ENCODE measurements around the gene LPXN. TPM values are rescaled to one million over a fixed set of nuclear protein-coding genes. Genes with fewer than 3 reads are reported as not detected.
A peak's percentile ranks its signal among the peaks of the same experiment; 100 is the strongest.

Gene LPXN
- polyA plus RNA-seq, 2 of the 4 experiments (the other 2 are of a cell fraction), result 2.5 to 6.6 TPM

DNA sequence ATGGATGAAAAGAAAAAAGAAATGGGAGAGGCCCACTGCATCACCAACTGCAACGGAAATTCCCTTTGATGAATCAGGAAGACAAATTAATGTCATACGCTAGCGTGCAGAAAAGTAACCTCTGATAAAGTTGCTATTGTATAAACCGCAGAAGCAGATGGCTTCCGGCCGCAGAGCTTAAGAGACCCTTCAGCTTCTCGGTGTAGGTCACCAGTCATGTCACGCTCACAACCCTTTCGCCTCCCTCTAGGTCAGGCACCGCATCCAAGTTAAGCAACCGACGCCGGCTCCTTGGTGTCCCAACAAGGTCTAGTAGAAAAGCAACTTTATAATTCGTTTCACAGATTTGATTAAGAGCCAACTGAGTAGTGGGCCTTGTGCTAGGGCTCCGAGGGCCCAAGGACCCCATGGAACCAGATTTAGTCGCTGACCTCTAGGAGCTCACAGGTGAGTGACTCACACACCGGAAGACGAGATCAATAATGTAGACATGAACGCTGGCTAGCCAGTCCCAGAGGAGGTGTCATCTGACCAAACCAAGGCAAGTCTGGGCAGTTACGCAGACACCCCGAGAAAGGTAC, 2.0 kb upstream of the LPXN start:
- FAIRE-seq, result no peak
- ChIA-PET CTCF (interaction anchor here (1.0 to 2.5 kb wide), 7 partner anchors 8 to 778 kb away, joined by 3 to 6 read pairs (median 4); no protein-coding TSS in a partner anchor), POLR2A (interaction anchor here (0.6 to 2.0 kb wide), 3 partner anchors 14 to 52 kb away, joined by 3 to 4 read pairs (median 4); no protein-coding TSS in a partner anchor)
- WGBS (ENCODE audit: missing lambda C conversion rate), result under 1% methylated on average over 20 of the region's 21 CpGs
- Histone ChIP-seq H3K4me3 (peak overlapping the region; percentile 98), H3K4me2 (peak overlapping the region; percentile 87), H3K9me3 (no peaks in the 10 kb centered on the region), H3K27ac (peak overlapping the region; percentile 98 to 100), H3K4me1 (peaks cover 64% of the 10 kb centered on the region)
- no peak for DNase-seq (ENCODE audit: low read depth in 1 of 2, low spot score in 1 of 2)
- TF ChIP-seq POLR2A (IDR thresholded peaks at IDR 0.05; ENCODE audit: low read length) (peak; percentile 70), CHD2 (IDR thresholded peaks at IDR 0.05; ENCODE audit: low read length, partially characterized antibody) (no peak), CBX8 (IDR thresholded peaks at IDR 0.05) (no peak), FOSL2 (IDR thresholded peaks at IDR 0.05) (peak; percentile 55), FOSL2 (CRISPR knock-in tag; IDR thresholded peaks at IDR 0.05) (peak; percentile 86), BHLHE40 (IDR thresholded peaks at IDR 0.05; ENCODE audit: low read depth, low read length) (no peak), POLR2AphosphoS2 (conservative IDR thresholded peaks at IDR 0.05; ENCODE audit: low read length) (no peak), SREBF2 (IDR thresholded peaks at IDR 0.05) (no peak), ESRRA (IDR thresholded peaks at IDR 0.05; ENCODE audit: borderline replicate concordance, low read length) (no peak), HOXB5 (CRISPR knock-in tag; IDR thresholded peaks at IDR 0.05) (no peak), USF2 (IDR thresholded peaks at IDR 0.05) (peak; percentile 61), PHF8 (IDR thresholded peaks at IDR 0.05; ENCODE audit: borderline replicate concordance, low read depth) (peak; percentile 74), MAFK (IDR thresholded peaks at IDR 0.05; ENCODE audit: partially characterized antibody) (no peak), CEBPB (IDR thresholded peaks at IDR 0.05) (0 out of 4 replicates have a peak, but pooled peaks of 1 of the 2 experiments have one; percentile 20), ZNF302 (CRISPR knock-in tag; IDR thresholded peaks at IDR 0.05) (no peak)
- TF ChIP-seq, protein P1, sequence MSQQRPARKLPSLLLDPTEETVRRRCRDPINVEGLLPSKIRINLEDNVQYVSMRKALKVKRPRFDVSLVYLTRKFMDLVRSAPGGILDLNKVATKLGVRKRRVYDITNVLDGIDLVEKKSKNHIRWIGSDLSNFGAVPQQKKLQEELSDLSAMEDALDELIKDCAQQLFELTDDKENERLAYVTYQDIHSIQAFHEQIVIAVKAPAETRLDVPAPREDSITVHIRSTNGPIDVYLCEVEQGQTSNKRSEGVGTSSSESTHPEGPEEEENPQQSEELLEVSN (IDR thresholded peaks at IDR 0.05; ENCODE audit: borderline replicate concordance, low read depth), result no peak
- TF ChIP-seq, protein P2, sequence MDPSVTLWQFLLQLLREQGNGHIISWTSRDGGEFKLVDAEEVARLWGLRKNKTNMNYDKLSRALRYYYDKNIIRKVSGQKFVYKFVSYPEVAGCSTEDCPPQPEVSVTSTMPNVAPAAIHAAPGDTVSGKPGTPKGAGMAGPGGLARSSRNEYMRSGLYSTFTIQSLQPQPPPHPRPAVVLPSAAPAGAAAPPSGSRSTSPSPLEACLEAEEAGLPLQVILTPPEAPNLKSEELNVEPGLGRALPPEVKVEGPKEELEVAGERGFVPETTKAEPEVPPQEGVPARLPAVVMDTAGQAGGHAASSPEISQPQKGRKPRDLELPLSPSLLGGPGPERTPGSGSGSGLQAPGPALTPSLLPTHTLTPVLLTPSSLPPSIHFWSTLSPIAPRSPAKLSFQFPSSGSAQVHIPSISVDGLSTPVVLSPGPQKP (IDR thresholded peaks at IDR 0.05; ENCODE audit: low read depth, low read length), result no peak
- ATAC-seq, result peak; percentile 5 to 67

DNA sequence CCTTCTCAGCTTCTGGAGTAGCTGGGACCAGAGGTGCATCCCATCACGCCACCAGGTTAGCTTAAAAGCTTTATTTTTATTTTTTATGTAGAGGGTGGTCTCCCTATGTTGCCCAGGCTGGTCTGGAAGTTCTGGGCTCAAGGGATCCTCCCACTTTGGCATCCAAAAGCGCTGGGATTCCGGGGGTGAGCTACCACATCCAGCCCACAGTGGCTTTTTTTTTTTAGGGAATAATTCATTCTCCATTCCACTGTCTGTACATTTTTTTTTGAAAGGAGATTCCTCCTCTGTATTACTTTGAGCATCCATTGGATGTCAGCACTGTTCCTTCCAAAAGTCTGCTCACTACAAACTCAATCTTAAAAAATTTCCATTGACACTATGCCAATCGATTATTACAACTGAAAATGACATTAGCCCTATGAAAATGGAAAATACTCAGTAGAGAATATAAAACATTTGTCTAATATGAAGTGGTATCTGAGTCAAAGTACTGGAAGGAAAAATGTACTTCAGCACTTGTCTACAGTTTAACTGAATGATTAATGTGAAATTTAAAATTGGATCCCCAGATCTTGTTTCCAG, 1.3 kb upstream of the LPXN start:
- Histone ChIP-seq H3K4me1 (peaks cover 59% of the 10 kb centered on the region), H3K27ac (peak overlapping the region; percentile 98 to 100), H3K4me2 (peak overlapping the region; percentile 87), H3K4me3 (peak overlapping the region; percentile 98), H3K9me3 (no peaks in the 10 kb centered on the region)
- 30% methylated on average over 4 of the region's 4 CpGs for WGBS (ENCODE audit: missing lambda C conversion rate)
- ChIA-PET CTCF (interaction anchor here (0.6 to 2.5 kb wide), 15 partner anchors 9 to 777 kb away, joined by 3 to 6 read pairs (median 4); no protein-coding TSS in a partner anchor), POLR2A (interaction anchor here (0.9 to 2.0 kb wide), 2 partner anchors 14 to 53 kb away, joined by 3 to 4 read pairs; no protein-coding TSS in a partner anchor)
- ATAC-seq (no peak), FAIRE-seq (no peak), DNase-seq (ENCODE audit: low read depth in 1 of 2, low spot score in 1 of 2) (peak in 1 of 2 experiments; percentile 23)
- TF ChIP-seq KDM1A (IDR thresholded peaks at IDR 0.05; ENCODE audit: low read depth) (no peak), SMC3 (IDR thresholded peaks at IDR 0.05) (peak; percentile 32; the same call in 1 of the 3 replicates), HOXB13 (CRISPR knock-in tag; IDR thresholded peaks at IDR 0.05; ENCODE audit: low read depth) (no peak), POLR2AphosphoS2 (conservative IDR thresholded peaks at IDR 0.05; ENCODE audit: low read length) (no peak), PHF8 (IDR thresholded peaks at IDR 0.05; ENCODE audit: borderline replicate concordance, low read depth) (no peak), CBX2 (IDR thresholded peaks at IDR 0.05; ENCODE audit: borderline replicate concordance, low read depth) (no peak), JUN (IDR thresholded peaks at IDR 0.05) (no peak), EHF (CRISPR knock-in tag; IDR thresholded peaks at IDR 0.05) (no peak), MAZ (IDR thresholded peaks at IDR 0.05; ENCODE audit: borderline replicate concordance, low read depth, low read length) (no peak), GATA3 (IDR thresholded peaks at IDR 0.05; ENCODE audit: borderline replicate concordance) (no peak), RNF2 (IDR thresholded peaks at IDR 0.05; ENCODE audit: borderline replicate concordance, low read depth) (no peak), USF2 (IDR thresholded peaks at IDR 0.05) (no peak), HDAC2 (IDR thresholded peaks at IDR 0.05) (no peak), TP53 (CRISPR knock-in tag; IDR thresholded peaks at IDR 0.05) (no peak)
- TF ChIP-seq, protein P1 (IDR thresholded peaks at IDR 0.05; ENCODE audit: borderline replicate concordance, low read depth), result no peak
- TF ChIP-seq, protein P3, sequence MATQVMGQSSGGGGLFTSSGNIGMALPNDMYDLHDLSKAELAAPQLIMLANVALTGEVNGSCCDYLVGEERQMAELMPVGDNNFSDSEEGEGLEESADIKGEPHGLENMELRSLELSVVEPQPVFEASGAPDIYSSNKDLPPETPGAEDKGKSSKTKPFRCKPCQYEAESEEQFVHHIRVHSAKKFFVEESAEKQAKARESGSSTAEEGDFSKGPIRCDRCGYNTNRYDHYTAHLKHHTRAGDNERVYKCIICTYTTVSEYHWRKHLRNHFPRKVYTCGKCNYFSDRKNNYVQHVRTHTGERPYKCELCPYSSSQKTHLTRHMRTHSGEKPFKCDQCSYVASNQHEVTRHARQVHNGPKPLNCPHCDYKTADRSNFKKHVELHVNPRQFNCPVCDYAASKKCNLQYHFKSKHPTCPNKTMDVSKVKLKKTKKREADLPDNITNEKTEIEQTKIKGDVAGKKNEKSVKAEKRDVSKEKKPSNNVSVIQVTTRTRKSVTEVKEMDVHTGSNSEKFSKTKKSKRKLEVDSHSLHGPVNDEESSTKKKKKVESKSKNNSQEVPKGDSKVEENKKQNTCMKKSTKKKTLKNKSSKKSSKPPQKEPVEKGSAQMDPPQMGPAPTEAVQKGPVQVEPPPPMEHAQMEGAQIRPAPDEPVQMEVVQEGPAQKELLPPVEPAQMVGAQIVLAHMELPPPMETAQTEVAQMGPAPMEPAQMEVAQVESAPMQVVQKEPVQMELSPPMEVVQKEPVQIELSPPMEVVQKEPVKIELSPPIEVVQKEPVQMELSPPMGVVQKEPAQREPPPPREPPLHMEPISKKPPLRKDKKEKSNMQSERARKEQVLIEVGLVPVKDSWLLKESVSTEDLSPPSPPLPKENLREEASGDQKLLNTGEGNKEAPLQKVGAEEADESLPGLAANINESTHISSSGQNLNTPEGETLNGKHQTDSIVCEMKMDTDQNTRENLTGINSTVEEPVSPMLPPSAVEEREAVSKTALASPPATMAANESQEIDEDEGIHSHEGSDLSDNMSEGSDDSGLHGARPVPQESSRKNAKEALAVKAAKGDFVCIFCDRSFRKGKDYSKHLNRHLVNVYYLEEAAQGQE (IDR thresholded peaks at IDR 0.05), result no peak

Measured in A549 (cell line).